CD4-positive, alpha-beta T cell (primary cell): ENCODE measurements around the gene MRPS16. TPM values are rescaled to one million over a fixed set of nuclear protein-coding genes. Genes with fewer than 3 reads are reported as not detected.

Experiments
- ATAC-seq: fragments of 200-7000 bp; cut with Tn5 transposase; one replicate; pipeline ENCODE4 v1.10.0; 2022; ENCODE audit warnings: mild to moderate bottlenecking; ENCODE audit not compliant: poor library complexity
- CTCF ChIA-PET: fragments of 350-600 bp; sonication (Branson Sonifier 250); formaldehyde crosslinking; loops from one replicate; lab custom pipeline; 2021; ENCODE audit warnings: antibody characterized with exemption, inconsistent platforms; lab: Charles Lee
- POLR2A ChIA-PET: fragments of 350-600 bp; sonication (Branson Sonifier 250); formaldehyde crosslinking; loops from one replicate; lab custom pipeline; 2021; ENCODE audit warnings: antibody characterized with exemption, inconsistent platforms; lab: Charles Lee
- DNase-seq, 14 experiments: peaks; one replicate each; pipeline ENCODE4 v3.0.0-alpha.2; 2013 to 2020; ENCODE audit warnings: mixed read lengths in 2 of 14
- H3K27ac ChIP-seq, 2 donors: one replicate each; pipeline versions ENCODE4 v1.5.1 to v1.7.0; 2013; ENCODE audit warnings: low read length in 2 of 2, low read depth in 1 of 2, mild to moderate bottlenecking in 1 of 2
- H3K27me3 ChIP-seq, 2 experiments: 1 replicate in 1 of 2; 2 replicates in 1 of 2; pipeline versions ENCODE4 v1.6.1 to v1.7.0; 2013; ENCODE audit warnings: low read length in 2 of 2, control low read depth in 1 of 2, mild to moderate bottlenecking in 1 of 2, moderate library complexity in 1 of 2; ENCODE audit not compliant: insufficient read depth in 2 of 2, control insufficient read depth in 1 of 2
- H3K36me3 ChIP-seq: one replicate; pipeline ENCODE4 v1.6.1; 2013; ENCODE audit warnings: low read length, control low read depth; ENCODE audit not compliant: insufficient read depth
- H3K4me1 ChIP-seq: one replicate; pipeline ENCODE4 v1.6.1; 2013; ENCODE audit warnings: low read length, control low read depth; ENCODE audit not compliant: insufficient read depth
- H3K4me3 ChIP-seq: one replicate; pipeline ENCODE4 v1.5.1; 2013; ENCODE audit warnings: mild to moderate bottlenecking, low read length, moderate library complexity
- H3K9me3 ChIP-seq, 2 experiments: 1 replicate in 1 of 2; 2 replicates in 1 of 2; pipeline versions ENCODE4 v1.6.1 to v1.7.0; 2013; ENCODE audit warnings: low read length in 2 of 2, mild to moderate bottlenecking in 2 of 2, control low read depth in 1 of 2, moderate library complexity in 1 of 2; ENCODE audit not compliant: control insufficient read depth in 1 of 2, insufficient read depth in 1 of 2
- H3K27ac Mint-ChIP-seq: one replicate; pipeline ENCODE4 v1.8.0; 2020; ENCODE audit warnings: mixed read lengths
- H3K27me3 Mint-ChIP-seq: one replicate; pipeline ENCODE4 v1.8.0; 2021; ENCODE audit warnings: mixed read lengths
- H3K36me3 Mint-ChIP-seq: one replicate; pipeline ENCODE4 v1.8.0; 2021; ENCODE audit warnings: low read depth, mixed read lengths
- H3K4me1 Mint-ChIP-seq: one replicate; pipeline ENCODE4 v1.8.0; 2021; ENCODE audit warnings: low read depth, mixed read lengths
- H3K4me3 Mint-ChIP-seq: one replicate; pipeline ENCODE4 v1.8.0; 2020; ENCODE audit warnings: mild to moderate bottlenecking, mixed read lengths
- H3K9me3 Mint-ChIP-seq: one replicate; pipeline ENCODE4 v1.8.0; 2020; ENCODE audit warnings: mixed read lengths
- CTCF ChIP-seq: fragments of 200-600 bp; IDR thresholded peaks from one replicate; pipeline ENCODE4 v1.8.0; 2022; ENCODE audit warnings: antibody characterized with exemption, mild to moderate bottlenecking
- intact Hi-C, 2 experiments: fragments of 100-400 bp; cut with DNase I in 1 of 2; cut with micrococcal nuclease in 1 of 2; formaldehyde crosslinking; loops; one replicate each; pipeline versions ENCODE4 v1.15.1 to v1.9.0; 2023 to 2025; cut with DNase I, micrococcal nuclease
- total RNA-seq, 174 experiments: library from RNA in 2 of 174; stranded (reverse) in 2 of 174; gene quantifications; one replicate each; pipeline ENCODE4 v1.2.3 and lab custom pipeline; 2021 to 2026

MRPS16 gene
- total RNA-seq, 2 experiments from 2014 or later, result 28.3 to 31.9 TPM

- ChIA-PET POLR2A (interaction anchor here (0.7 kb wide), 1 partner anchor 37 kb away, joined by 3 read pairs; no protein-coding TSS in a partner anchor), CTCF (interaction anchor here (0.6 kb wide), 1 partner anchor 1348 kb away, joined by 3 read pairs; no protein-coding TSS in a partner anchor)
- peak overlapping the region; percentile 58 for H3K4me3 Mint-ChIP-seq
- no peaks in the 10 kb centered on the region for H3K9me3 Mint-ChIP-seq
- peaks cover 89% of the 10 kb centered on the region for H3K36me3 Mint-ChIP-seq
- peak overlapping the region; percentile 86 for H3K27ac Mint-ChIP-seq
- Histone ChIP-seq H3K9me3 (no peaks in the 10 kb centered on the region), H3K36me3 (peaks cover 53% of the 10 kb centered on the region), H3K4me1 (peaks cover 17% of the 10 kb centered on the region), H3K27ac (peak overlapping the region in 1 of 2 donors; percentile 27), H3K4me3 (no peak overlapping the region), H3K27me3 (no peaks in the 10 kb centered on the region)
- ATAC-seq (no peak), DNase-seq (no peak)
- peaks cover 53% of the 10 kb centered on the region for H3K4me1 Mint-ChIP-seq
- intact Hi-C loops, result loop anchor here (2.0 to 10.0 kb wide), 4 partner anchors 78 to 620 kb away; partner anchors contain the start of genes ECD (in 1 of the 2), FAM149B1 (in 1 of the 2), MICU1 (in 1 of the 2) and P4HA1 (in 1 of the 2)
- TF ChIP-seq CTCF, result no peak
- no peaks in the 10 kb centered on the region for H3K27me3 Mint-ChIP-seq
These were observed 7.5 kb downstream of the MRPS16 start for GRCh38 chr10:73244866-73245477.

GRCh38 chr10:73239908-73240307, 12.5 kb downstream of the MRPS16 start:
- H3K36me3 ChIP-seq, result peaks cover 70% of the 10 kb centered on the region
- ChIA-PET POLR2A (no interaction called here), CTCF (no interaction called here)
- Mint-ChIP-seq H3K4me3 (no peak overlapping the region), H3K27ac (no peak overlapping the region), H3K4me1 (peaks cover 16% of the 10 kb centered on the region), H3K36me3 (peaks cover 69% of the 10 kb centered on the region), H3K27me3 (no peaks in the 10 kb centered on the region), H3K9me3 (no peaks in the 10 kb centered on the region)
- no peak overlapping the region for H3K27ac ChIP-seq
- ATAC-seq (no peak), DNase-seq (no peak)
- H3K4me1 ChIP-seq, result peaks cover 1% of the 10 kb centered on the region
- TF ChIP-seq CTCF, result no peak
- H3K4me3 ChIP-seq, result no peak overlapping the region
- H3K27me3 ChIP-seq, result no peaks in the 10 kb centered on the region
- intact Hi-C loops, result loop anchor here in 1 of 2 experiments (10.0 kb wide), 1 partner anchor 615 kb away; the partner anchor contains the start of gene MICU1
- no peaks in the 10 kb centered on the region for H3K9me3 ChIP-seq

GRCh38 chr10:73238990-73239566, 13.4 kb downstream of the MRPS16 start:
- peaks cover 69% of the 10 kb centered on the region for H3K36me3 Mint-ChIP-seq
- DNase-seq (no peak), ATAC-seq (no peak)
- no peak overlapping the region for H3K27ac Mint-ChIP-seq
- Histone ChIP-seq H3K4me1 (no peaks in the 10 kb centered on the region), H3K4me3 (no peak overlapping the region), H3K27me3 (no peaks in the 10 kb centered on the region), H3K27ac (no peak overlapping the region), H3K9me3 (no peaks in the 10 kb centered on the region), H3K36me3 (peaks cover 70% of the 10 kb centered on the region)
- H3K27me3 Mint-ChIP-seq, result no peaks in the 10 kb centered on the region
- H3K9me3 Mint-ChIP-seq, result no peaks in the 10 kb centered on the region
- ChIA-PET CTCF (interaction anchor here (0.7 kb wide), 1 partner anchor 41 kb away, joined by 3 read pairs; no protein-coding TSS in a partner anchor), POLR2A (interaction anchor here (2.2 kb wide), 1 partner anchor 8 kb away, joined by 12 read pairs; the partner anchor contains the start of gene DNAJC9)
- H3K4me3 Mint-ChIP-seq, result no peak overlapping the region
- TF ChIP-seq CTCF, result no peak
- H3K4me1 Mint-ChIP-seq, result peaks cover 7% of the 10 kb centered on the region
- intact Hi-C loops, result no loop called here
